HG02870 (cell line): Measurements from ENCODE around the gene YAP1.
"Not testable (repeated sequence)": the region's sequence is repeated elsewhere in the genome, so short reads cannot be mapped to it uniquely, and the experiment has no call there.

ENCODE experiments used
- ATAC-seq: cut with Tn5 transposase; IDR thresholded peaks from one replicate; pipeline ENCODE4 v1.9.1; 2021; ENCODE audit warnings: mild to moderate bottlenecking, moderate library complexity; ENCODE audit not compliant: unreplicated experiment

Gene YAP1

GRCh38 chr11:102237096-102237735 is 127.0 kb downstream of the YAP1 start:
- no peak for ATAC-seq

- ATAC-seq: no peak
Observed at GRCh38 chr11:102238391-102238821, 128.2 kb downstream of the YAP1 start.

DNA sequence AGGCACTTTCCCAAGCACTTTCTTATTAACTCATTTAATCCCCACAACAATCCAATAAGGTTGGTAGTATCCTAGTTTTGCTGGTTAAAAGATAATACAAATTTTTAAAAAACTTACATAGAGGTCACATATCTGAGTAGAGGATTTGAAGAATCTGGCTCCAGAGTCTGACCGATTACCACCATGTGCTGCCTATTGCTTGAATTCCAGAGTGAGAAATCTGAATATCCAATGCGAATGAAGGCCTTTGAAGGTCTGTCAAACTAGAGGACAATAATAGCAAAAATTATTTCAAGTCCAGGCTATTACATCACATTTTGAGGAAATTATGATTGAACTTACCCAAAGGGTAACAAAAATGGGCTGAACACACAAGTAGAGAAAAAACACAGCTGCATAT is 129.2 kb downstream of the YAP1 start:
- ATAC-seq: no peak

- ATAC-seq: no peak
Observed at GRCh38 chr11:102239911-102240310, 129.7 kb downstream of the YAP1 start.

DNA sequence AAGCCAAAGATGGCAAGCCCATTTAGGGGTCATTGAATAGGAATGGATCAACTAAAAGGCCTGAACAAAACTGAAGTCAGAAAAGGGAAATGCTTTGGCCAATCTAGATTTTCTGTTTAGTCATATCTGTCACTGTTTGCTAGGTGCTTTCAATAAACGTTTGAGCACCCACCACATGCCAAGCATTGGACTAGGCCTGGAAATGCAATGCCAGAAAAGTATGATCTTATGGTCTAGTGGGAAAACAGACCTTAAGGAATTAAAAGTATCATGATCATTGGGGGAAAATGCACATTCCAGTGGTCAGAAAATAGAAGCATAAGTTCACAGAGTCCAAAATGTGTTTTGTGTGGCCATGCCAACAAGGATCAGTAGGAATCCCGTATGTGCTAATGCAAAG is 130.3 kb downstream of the YAP1 start:
- ATAC-seq: peak; percentile 66

GRCh38 chr11:102241026-102241425 is 130.8 kb downstream of the YAP1 start:
- no peak for ATAC-seq

DNA sequence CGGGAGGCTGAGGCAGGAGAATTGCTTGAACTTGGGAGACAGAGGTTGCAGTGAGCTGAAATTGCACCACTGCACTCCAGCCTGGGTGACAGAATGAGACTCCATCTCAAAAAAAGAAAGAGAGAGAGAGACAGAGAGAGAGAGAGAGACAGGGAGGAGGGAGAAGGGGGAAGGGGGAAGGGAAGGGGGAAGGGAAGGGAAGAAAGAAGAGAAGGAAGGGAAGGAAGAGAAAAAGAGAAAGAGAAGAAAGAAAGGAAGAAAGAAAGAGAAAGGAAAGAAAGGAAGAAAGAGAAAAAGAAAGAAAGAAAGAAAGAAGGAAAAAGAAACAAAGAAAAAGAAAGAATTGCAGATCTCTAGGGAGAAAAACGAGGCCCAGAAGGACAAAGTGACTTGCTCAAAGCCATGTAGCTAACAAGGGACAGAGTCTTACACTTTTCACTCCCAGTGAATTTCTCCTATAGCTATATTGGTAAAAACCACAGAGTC is 133.2 kb downstream of the YAP1 start:
- ATAC-seq: no peak

- ATAC-seq: no peak
Observed at GRCh38 chr11:102244681-102245409, 134.6 kb downstream of the YAP1 start.

- ATAC-seq: no peak
Observed at GRCh38 chr11:102251423-102251822, 141.2 kb downstream of the YAP1 start.

DNA sequence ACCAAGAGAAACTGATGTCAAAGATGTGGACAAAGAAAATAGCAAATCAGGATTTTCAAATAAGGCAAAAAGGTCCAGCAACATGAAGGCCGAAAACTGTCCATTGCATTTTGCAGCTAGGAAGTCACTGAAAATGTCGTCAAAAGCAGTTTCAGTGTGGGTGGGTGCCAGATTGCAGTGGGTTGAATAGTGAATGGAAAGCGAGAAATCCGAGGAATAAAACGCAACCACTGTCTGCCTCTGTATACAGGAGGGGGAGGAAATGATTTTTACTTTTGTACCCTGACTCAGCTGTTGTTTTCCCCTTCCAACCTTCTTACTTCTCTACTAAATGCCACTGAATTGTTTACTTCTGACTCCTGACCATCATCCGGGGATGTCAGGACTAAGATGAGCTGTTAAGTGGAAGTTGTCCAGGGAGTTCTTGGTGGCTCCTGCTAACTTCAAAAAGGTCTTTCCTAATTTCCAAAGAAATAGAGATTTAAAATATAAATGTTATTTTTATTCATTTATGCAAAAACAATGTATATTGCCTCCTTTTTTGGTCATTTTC is 142.2 kb downstream of the YAP1 start:
- no peak for ATAC-seq

DNA sequence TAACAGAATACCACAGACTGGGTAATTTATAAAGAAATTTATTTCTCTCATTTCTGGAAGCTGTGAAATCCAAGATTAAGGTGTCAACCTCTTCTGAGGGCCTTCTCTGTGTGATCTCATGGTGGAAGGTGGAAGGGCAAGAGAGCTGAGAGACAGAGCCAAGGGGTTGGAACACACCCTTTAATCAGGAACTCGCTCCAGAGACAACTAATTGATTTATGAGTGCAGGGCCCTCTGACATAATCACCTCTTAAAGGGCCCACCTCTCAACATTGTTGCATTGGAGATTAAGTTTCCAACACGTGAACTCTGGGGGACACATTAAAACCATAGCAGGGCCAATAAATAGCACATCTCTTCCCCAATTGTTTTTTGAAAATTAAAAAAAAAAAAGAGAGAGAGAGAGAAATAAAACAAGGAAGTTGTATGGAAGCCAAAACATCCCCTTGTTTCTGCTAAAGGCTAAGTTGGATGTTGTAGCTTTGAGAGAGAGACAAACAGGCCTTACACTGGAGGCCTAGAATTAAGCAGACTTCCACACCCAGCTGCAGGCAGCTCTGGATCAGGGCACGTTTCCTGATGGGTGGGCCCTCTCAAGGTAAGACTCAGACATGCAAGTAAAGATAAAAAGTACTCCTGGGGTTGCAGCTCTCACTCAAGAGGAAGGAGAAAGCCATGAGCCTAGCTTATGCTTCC is 142.9 kb downstream of the YAP1 start:
- ATAC-seq: no peak

DNA sequence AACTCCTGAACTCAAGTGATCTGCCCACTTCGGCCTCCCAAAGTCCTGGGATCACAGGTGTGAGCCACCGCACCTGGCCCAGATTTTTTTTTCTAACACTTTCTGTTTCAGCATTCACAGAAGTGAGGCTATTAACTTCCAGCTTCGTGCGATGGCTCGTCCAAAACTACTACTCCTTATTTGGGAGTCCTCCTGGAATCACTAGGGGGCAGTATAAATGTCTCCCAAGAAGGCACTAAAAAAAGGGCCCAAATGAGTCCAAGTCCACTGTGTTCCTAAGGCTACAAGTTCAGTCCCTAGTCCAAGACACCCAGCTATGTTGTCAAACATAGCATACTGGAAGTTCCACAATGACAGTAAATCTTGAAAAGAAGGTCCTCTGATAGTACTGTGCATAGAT is 143.8 kb downstream of the YAP1 start:
- no peak for ATAC-seq

DNA sequence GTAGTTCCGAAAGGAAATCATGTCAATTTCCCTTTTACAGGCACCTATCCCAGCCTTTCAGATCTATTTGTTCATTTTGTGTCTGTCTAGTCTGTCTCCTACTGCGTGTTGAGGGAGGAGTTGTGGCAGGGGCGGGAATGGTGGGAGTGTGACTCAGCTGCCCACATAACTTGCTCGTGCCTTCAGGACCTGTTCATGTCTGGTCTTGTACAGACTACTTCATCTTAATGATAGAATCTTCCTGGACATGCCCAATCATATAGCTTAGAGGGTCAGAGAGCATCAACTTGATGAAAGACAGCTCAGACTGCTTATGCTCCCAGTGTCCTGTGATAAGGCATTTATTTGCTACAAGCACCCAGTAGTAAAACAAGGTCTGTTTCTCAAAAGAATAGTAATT is 146.0 kb downstream of the YAP1 start:
- no peak for ATAC-seq

DNA sequence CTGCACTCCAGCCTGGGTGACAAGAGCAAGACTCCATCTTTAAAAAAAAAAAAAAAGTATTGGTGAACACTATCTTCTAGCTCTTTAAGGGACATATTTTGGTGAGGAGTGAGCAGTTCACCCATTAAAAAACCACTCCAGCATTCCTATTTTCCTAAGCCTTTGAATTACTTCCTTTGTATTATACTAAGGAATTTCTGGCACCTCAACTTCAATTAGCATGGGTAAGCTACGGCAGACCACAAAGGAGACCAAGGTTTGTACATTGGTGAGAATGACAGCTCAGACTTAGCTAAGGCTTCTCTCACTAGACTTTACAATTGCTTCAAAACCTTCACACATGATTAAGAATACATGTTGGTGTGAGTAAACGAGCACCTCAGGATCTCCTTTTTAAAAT is 150.0 kb downstream of the YAP1 start:
- no peak for ATAC-seq

DNA sequence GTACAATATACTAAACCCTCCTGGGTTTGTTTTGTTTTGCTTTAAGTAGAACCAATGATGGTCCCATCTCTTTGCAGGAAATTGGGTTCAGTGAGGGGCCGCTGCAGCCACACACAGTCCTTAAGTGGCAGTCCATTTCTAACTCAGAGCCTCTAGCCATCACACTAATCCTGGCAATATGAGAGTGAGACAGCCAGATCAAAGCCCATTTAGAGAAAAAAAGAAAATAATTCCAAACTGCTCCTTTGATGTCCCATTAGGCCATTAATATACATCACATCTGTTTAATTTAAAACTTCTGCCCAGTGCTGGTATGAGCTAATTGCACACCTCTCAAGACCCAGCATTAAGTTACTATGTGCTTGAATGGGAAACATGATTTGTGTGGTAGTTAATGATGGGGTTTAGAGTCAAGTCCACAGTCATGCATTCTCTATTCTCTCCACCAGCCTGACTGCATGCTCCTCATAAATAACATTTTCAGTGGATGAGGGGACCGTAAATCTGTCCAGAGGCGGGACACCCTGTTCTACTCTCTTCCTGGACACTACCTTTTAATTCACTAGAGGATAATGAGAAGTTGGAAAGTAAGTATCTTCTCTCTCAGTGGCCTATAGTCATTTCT is 153.2 kb downstream of the YAP1 start:
- ATAC-seq: no peak

GRCh38 chr11:102264704-102265103 is 154.5 kb downstream of the YAP1 start:
- ATAC-seq: not testable (repeated sequence)

DNA sequence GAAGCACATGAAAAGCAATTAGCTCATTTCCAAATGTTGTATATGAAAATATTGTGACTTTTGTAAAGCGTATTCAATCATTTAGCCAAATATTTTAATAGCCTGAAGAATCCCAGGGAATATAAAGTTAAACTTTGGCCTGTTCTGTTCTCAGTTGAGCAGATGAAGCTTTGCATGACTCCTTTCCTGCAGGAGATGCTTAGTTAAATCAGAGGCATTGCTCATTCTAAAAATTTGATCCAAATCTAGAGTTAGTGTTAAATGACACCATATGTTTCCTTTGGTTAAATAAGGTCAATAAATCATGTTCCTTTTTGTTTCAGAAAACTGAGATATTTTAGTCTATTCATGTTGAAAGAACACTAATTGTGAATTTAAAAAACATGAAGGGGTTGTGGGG is 155.9 kb downstream of the YAP1 start:
- ATAC-seq: no peak

DNA sequence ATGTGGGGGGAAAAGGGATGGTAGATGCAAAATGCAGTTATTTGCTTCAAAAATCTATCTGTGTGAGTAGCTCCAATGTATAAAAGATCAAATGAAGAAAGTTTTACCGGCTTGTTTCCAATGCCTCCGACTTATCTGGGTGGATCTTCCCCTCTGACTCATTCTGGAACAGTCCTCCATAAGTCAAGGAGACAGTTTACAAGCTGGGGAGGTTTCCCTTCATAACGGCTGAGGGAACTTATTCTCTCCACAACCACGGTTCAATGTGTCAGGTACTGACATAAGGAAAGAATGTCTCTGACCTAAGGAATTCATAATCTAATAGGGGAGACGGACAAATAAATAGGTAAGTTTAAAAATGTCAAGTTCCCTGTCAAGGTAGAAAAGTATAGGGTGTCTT is 157.4 kb downstream of the YAP1 start:
- no peak for ATAC-seq

- ATAC-seq: peak; percentile 56
Observed at GRCh38 chr11:102268083-102268984, 158.1 kb downstream of the YAP1 start.

DNA sequence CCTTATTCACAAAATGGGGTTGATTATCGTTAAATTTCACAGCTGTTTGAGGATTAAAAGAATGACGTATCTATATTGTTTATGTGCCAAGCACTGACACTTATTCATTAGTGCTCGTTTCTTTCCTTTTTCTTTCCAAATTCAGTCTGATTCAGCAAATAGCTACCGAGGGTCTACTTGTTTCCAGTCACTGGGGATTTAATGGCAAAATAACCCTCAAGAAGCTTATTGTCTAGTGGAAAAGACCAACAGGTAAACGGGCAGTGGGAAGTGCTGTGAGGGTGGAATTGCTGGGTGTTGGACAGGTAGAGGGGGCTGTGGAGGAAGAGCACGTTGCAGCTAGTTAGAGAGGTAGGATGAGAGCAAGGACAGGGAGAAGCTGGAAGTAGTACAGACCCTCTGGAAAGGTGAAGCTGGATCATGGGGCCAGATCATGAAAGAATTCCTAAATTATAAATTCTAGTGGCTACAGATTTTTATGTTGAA is 158.8 kb downstream of the YAP1 start:
- no peak for ATAC-seq
